Superior temporal gyrus (tissue), 1 donor: ENCODE measurements around the gene LHB.

ENCODE experiments used
- DNase-seq: peaks from one replicate; pipeline ENCODE4 v3.0.0-alpha.2; 2016; ENCODE audit errors: extremely low spot score

LHB gene

DNA sequence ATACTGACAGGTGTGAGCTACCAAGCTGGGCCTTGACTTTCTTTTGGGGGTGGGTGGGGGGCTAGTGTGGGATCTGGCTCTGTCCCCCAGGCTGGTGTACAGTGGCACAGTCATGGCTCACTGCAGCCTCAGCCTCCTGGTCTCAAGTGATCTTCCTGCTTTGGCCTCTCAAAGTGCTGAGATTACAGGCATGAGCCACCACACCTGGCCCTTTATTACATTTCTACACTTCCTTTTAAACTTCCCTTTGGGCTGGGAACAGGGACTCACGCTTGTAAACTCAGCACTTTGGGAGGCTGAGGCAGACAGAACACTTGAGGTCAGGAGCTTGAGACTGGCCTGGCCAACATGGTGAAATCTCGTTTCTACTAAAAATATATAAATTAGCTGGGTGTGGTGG is 39.8 kb downstream of the LHB start:
- DNase-seq = no peak

DNA sequence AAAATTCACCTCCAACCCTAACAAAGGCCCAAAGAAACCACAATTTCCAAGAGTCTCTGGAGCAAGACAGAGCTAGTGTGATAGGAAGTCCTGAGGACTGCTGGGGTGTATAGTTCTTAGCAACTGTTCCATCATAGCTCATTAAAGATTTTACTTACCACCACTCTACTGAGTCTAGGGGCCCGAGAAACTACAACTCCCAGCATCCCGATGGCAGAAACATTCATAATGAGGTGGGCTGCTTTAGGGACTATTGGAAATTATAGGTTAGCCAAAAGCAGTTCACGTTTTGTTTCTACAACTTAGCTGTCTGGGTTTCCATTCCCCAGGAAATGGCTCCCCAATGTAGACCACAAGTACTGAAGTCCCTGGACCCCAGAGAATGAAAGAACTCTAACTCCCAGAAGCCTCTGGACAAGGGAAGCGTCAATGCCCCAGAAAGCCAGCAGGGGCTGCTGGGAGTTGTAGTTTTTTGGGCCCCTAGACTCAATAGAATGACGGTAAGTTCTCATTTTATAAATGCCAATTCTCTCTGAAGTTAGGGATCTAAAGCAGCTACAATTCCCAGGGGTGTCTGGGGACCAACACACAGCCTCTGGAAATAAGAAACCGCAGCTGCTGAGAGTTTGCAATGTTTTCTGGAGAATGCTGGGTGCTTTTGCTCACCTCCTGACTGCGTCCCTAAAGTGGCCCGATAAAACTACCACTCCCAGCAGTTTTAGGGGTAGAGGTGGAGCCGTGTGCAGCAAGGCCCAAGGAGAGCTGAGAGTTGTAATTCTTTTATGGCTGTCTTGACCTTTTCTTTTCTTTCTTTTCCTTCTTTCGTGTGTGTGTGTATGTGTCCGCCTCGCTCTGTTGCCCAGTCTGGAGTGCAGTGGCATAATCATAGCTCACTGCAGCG is 40.7 kb downstream of the LHB start:
- DNase-seq = no peak

DNA sequence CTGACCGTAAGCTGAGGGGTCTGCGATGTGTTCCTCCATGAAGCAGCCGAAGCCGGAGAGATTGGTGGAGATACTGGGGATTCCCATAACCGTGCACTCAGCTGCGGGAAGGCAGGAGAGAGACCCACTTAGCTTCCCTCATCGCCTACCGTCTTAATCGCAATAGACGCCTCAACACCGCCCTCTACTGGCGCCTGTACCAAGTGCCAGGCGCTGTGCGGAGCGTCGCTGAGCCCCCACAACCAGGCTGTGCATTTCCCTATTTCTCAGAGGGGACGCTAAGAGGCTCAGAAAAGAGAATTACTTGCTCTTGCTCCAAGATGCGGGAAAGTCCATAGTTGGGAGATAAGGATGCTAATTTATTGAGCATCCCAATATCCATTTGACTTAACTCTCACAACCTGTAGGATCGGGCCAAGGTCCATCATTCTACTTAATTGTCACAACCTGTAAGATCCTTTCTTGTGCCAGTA is 45.9 kb downstream of the LHB start:
- peak; percentile 91 for DNase-seq

DNA sequence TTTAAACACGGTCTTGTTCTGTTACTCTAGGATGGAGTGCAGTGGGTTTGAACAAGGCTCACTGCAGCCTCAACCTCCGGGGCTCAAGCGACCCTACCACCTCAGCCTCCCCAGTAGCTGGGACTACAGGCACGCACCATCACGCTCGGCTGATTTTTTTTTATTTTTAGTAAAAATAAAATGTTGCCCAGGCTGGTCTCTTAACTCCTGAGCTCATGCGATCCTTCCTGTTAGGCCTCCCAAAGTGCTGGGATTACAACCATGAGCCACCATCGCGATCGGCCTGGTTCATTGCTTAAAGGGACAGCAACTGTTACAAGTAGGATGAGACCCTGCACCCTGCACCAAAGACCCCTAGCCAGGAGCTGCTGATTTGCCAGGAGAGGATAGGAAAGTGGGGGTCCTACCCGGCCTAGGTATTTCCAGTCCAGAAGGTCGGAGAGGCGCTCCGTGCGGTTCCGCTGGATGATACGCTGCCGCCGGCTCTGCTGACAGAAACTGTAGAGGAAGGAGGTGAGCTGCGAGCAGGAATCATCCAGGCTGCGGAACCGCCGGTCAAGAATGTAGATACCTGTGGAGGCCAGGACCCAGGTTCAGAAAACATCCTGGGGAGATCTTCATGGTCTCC is 46.6 kb downstream of the LHB start:
- no peak for DNase-seq

DNA sequence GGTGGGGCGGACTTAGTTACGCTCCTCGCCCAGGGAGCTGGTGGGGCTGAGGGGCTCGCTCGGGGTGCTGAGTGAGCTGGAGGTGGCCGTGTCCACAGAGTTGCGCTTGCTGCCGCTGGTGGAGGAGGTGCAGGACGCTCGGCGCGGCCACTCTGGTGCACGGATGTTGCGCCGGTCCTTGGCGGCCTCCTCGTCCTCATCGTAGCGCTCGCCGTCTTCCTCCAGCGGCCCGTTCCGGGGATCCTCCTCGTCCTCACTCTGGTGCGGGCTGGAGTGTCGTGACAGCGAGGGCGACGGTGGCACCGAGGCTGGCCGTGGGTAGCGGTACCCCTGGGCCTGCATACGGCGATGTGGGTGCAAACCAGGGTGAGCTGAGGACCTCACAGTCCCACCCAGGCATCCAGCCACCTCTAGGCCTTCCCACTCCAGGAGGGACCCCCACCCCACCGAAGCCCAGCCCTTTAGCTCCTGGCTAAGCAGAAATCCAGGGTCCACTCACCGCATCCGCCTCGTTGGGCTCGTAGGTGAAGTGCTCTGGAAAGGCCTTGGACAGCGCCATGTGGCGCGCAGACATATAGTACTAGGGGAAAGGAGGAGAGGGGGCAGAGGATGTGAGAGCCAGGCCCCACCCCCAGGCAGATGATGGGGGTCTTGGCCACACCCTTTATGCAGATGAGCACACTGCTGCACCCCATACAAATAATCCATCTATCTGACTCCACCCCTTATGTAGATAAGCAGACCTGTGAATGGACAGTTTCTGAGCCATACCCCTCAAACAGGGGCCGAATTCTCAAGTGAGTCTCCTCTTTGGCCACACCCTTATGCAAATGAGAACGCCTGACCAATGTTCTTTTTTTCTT is 47.4 kb downstream of the LHB start:
- no peak for DNase-seq

DNA sequence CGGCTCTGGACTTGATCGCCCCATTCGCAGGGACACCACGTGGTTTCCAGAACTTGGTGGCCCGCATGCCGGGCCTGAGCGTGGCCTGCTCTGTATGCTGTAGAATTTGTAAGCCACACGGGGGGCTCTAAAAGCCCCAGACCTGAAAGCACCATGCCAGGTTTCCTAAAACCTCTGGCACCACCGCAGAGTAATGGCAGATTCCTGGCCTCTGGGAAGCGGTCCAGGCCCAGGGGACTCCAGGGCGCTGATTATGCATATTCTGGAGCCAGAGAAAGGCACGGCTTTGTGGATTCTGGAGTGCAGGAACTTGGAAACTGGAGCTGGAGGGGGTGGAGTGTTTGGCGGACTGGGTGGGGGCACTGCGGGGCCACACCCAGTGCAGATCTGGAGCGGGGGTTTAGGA is 48.1 kb downstream of the LHB start:
- DNase-seq = no peak

DNA sequence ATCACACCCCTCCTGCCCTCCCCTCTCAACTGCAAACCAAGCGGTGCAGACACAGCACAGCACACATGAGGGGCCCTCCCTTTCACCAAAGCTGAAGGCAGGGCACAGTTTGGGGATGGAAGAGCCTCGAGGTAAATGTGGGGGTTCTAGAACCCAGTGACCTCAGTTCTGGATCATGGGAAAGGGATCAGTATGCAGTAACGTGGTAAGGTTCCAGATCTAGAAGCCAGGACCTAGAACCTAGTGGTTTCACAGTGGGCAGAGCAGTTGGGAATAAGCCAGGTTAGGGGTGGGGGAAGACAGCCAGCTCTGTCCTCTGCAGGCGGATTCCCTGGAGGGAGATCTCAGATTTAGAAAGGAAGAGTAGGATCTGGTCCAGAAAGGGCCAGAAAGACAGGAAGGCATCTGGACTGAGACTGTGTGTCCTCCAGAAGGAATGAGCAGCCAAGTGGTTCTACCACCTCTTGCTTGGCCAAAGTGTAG is 48.7 kb downstream of the LHB start:
- no peak for DNase-seq

DNA sequence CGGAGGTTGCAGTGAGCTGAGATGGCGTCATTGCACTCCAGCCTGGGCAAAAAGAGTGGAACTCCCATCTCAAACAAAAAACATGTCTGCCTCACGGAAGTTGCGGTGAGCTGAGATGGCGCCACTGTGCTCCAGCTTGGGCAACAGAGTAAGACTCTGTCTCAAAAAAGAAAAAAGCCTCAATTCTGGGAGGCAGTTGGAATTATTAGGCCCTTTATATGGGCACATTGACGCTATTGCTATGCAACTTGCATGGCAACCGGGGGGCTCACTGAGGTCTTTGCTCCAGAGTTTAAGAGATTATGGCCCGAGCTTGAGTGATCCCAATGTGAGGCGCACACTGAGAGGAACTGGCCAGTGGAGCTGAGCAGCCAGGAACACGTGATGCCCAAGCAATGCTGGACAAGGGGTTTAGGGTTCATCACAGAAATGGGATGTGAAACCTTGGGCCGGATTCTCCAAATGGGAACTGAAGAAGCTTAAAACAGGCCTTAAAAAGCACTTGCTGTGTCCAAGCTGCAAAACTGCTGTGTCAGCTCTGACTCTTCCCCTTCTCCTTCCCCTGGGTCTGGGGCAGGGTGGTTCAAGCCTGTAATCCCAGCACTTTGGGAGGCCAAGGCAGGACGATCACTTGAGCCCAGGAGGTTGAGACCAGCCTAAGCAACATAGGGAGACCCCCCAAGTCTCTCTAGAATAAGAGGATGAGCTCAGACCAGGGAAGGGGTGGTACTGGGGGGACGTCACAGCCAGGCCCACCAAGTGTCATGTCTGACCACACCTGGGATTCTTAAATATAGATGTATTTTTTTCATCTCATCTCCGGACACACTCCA is 49.3 kb downstream of the LHB start:
- DNase-seq = peak; percentile 42

DNA sequence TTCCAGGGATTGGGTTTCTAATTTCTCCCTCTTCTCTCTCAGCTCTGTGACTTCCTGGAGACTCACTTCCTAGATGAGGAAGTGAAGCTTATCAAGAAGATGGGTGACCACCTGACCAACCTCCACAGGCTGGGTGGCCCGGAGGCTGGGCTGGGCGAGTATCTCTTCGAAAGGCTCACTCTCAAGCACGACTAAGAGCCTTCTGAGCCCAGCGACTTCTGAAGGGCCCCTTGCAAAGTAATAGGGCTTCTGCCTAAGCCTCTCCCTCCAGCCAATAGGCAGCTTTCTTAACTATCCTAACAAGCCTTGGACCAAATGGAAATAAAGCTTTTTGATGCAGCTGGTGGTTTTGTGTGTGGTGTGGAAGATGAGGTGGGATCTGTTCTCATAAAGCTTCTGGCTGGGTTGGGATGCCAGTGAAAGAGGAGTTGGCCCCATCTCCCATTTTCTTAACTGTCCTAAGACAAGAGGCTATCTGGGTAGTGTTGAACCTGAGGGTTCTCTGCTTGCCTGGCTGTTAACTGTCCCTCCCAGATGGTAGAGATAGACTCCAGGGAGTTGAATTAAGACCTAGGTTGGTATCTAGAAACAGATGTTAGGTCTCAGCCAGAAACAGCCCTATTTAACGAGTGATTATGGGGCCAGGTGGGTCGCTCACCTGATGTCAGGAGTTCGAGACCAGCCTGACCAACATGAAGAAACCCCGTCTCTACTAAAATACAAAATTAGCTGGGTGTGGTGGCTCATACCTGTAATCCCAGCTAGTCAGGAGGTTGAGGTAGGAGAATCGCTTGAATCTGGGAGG is 50.1 kb downstream of the LHB start:
- no peak for DNase-seq
